Measurements from ENCODE around the gene CLTCL1. TPM values are rescaled to one million over a fixed set of nuclear protein-coding genes. Genes with fewer than 3 reads are reported as not detected.

CLTCL1 gene
- total and polyA plus RNA-seq, 9 of the 15 experiments (the other 6 are each of a cell fraction or from before 2014, with no cell fraction given), result 1.1 to 11.7 (median 5.0) TPM

- TF ChIP-seq NCOA4 (IDR thresholded peaks at IDR 0.05; ENCODE audit: partially characterized antibody), result no peak
- no peak for TF ChIP-seq SRSF9 (IDR thresholded peaks at IDR 0.05; ENCODE audit: borderline replicate concordance, low read depth, low read length)
- no peak for TF ChIP-seq ZNF75A (CRISPR knock-in tag; IDR thresholded peaks at IDR 0.05)
- TF ChIP-seq HDGF (IDR thresholded peaks at IDR 0.05), result no peak
- TF ChIP-seq ZNF277 (CRISPR knock-in tag; IDR thresholded peaks at IDR 0.05; ENCODE audit: borderline replicate concordance), result no peak
- TF ChIP-seq CCAR2 (IDR thresholded peaks at IDR 0.05; ENCODE audit: low read depth, low read length), result no peak
- TF ChIP-seq ZNF354B (CRISPR knock-in tag; IDR thresholded peaks at IDR 0.05), result no peak
- no peak for TF ChIP-seq SRF (CRISPR knock-in tag; IDR thresholded peaks at IDR 0.05)
- TF ChIP-seq DPF2 (IDR thresholded peaks at IDR 0.05), result no peak
- TF ChIP-seq ESRRA (IDR thresholded peaks at IDR 0.05; ENCODE audit: borderline replicate concordance, low read depth), result no peak
Measured at GRCh38 chr22:19194766-19195536, 96.6 kb downstream of the CLTCL1 start (continued).
